Measurements from ENCODE around the gene CREM. TPM values are rescaled to one million over a fixed set of nuclear protein-coding genes. Genes with fewer than 3 reads are reported as not detected.

The CREM gene
- total RNA-seq, 1 experiment from 2014 or later, result 20.0 TPM

GRCh38 chr10:35192645-35193249 lies 66.1 kb downstream of the CREM start:
- no peak overlapping the region for H4K5ac ChIP-seq (ENCODE audit: insufficient read length, low read depth, low read length)
- no peak overlapping the region for H2AK5ac ChIP-seq (ENCODE audit: insufficient read length, low read length)
- no peaks in the 10 kb centered on the region for H3K79me1 ChIP-seq (ENCODE audit: insufficient read depth, low read depth, low read length, poor library complexity, severe bottlenecking)
- H2BK5ac ChIP-seq (ENCODE audit: insufficient read length, low read length), result no peak overlapping the region
- no peaks in the 10 kb centered on the region for H3K27me3 ChIP-seq (ENCODE audit: insufficient read depth, low read length)
- H3K23me2 ChIP-seq (ENCODE audit: insufficient read length, low read depth, low read length, poor library complexity, severe bottlenecking), result peaks cover 3% of the 10 kb centered on the region
- no peak overlapping the region for H3K23ac ChIP-seq (ENCODE audit: insufficient read length, low read depth, low read length)
- H4K91ac ChIP-seq (ENCODE audit: insufficient read length, low read depth, low read length), result no peak overlapping the region
- H3K4ac ChIP-seq (ENCODE audit: low read depth, low read length), result no peak overlapping the region
- peaks cover 4% of the 10 kb centered on the region for H3K9me3 ChIP-seq (ENCODE audit: control insufficient read depth, low read depth, low read length)
- H2BK15ac ChIP-seq (ENCODE audit: low read depth, low read length), result no peak overlapping the region
- H3K4me1 ChIP-seq (ENCODE audit: insufficient read depth, low read length), result peaks cover 2% of the 10 kb centered on the region; the same call in 1 of the 2 replicates
- H3K18ac ChIP-seq (ENCODE audit: insufficient read length, low read depth, low read length), result no peak overlapping the region
- no peaks in the 10 kb centered on the region for H3K27me3 Mint-ChIP-seq (ENCODE audit: low read depth)
- no peak overlapping the region for H4K8ac ChIP-seq (replicated peaks; ENCODE audit: insufficient read length, low read depth, low read length)
- peaks cover 18 to 24% of the 10 kb centered on the region in 2 experiments for H3K4me1 Mint-ChIP-seq
- no CpG with 5 or more reads among the region's 3 CpGs for WGBS (ENCODE audit: extremely low coverage, insufficient read length, low lambda C conversion rate)
- H2BK120ac ChIP-seq (ENCODE audit: low read depth, low read length, poor library complexity, severe bottlenecking), result no peak overlapping the region
- no peak overlapping the region for H2BK20ac ChIP-seq (ENCODE audit: low read depth, low read length, poor library complexity, severe bottlenecking)
- no peak overlapping the region for H3K9ac ChIP-seq (ENCODE audit: extremely low read depth, insufficient read length, low read length)
- no peak overlapping the region for H3K4me3 Mint-ChIP-seq
- H3K79me2 ChIP-seq (ENCODE audit: insufficient read depth, low read length), result no peaks in the 10 kb centered on the region
- H3K14ac ChIP-seq (ENCODE audit: insufficient read depth, low read length), result no peak overlapping the region
- no peak overlapping the region for H2AFZ ChIP-seq (ENCODE audit: low read length)
- H3K9me3 Mint-ChIP-seq, result peaks cover 3% of the 10 kb centered on the region in 2 experiments; a peak in 3 of 5 replicates
- no peak overlapping the region for H3T11ph ChIP-seq (ENCODE audit: low read length)
- DNase-seq, result no peak
- peaks cover 10 to 27% (median 10%) of the 10 kb centered on the region in 3 experiments for H3K36me3 Mint-ChIP-seq (ENCODE audit: insufficient read depth in 1 of 3, low read depth in 3 of 3)
- no peak for TF ChIP-seq CTCF (conservative IDR thresholded peaks at IDR 0.05)
- no peak overlapping the region for H3K56ac ChIP-seq (ENCODE audit: insufficient read length, low read depth, low read length)
- H2BK12ac ChIP-seq (ENCODE audit: insufficient read length, low read depth, low read length), result no peak overlapping the region
- H3K27ac Mint-ChIP-seq, result 0 out of 7 replicates have a peak overlapping the region, but pooled peaks of 1 of the 3 experiments have one; percentile 49
- no peak overlapping the region for H3K27ac ChIP-seq (ENCODE audit: insufficient read length, low read depth, low read length)
- H4K20me1 ChIP-seq (ENCODE audit: control insufficient read depth, insufficient read depth, insufficient read length), result no peaks in the 10 kb centered on the region
- no peak overlapping the region for H3K4me2 ChIP-seq (ENCODE audit: insufficient read depth, insufficient read length, low read length)
